GM12801 (cell line): ENCODE results near the gene KRT9.

Experiments used
- TF ChIP-seq, protein P1 (sequence below): IDR thresholded peaks from one replicate; pipeline ENCODE4 v1.5.1; 2011; ENCODE audit warnings: control low read depth; ENCODE audit not compliant: insufficient read length; ENCODE audit errors: extremely low read depth

KRT9 gene

DNA sequence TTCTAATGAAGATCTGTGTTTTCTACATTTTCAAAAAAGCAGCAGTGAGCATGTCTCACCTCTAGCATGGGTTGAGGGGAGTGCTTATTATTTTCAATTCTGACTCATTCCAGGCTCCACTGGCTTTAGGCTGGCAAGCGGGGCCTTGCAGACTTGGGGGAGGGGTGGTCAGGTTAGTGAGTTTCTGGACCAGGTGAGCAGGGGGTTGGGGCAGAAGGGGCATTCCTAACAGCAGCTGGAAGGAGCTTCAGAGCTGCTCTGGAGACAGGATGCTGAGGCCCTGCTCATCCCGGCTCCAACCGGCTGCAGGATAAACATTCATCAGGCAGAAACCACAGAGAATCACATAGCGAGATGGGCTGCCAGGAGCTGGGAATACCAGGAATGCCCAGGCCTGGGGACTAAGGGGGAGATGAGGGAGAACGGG is 33.3 kb downstream of the KRT9 start:
- TF ChIP-seq, protein P1, sequence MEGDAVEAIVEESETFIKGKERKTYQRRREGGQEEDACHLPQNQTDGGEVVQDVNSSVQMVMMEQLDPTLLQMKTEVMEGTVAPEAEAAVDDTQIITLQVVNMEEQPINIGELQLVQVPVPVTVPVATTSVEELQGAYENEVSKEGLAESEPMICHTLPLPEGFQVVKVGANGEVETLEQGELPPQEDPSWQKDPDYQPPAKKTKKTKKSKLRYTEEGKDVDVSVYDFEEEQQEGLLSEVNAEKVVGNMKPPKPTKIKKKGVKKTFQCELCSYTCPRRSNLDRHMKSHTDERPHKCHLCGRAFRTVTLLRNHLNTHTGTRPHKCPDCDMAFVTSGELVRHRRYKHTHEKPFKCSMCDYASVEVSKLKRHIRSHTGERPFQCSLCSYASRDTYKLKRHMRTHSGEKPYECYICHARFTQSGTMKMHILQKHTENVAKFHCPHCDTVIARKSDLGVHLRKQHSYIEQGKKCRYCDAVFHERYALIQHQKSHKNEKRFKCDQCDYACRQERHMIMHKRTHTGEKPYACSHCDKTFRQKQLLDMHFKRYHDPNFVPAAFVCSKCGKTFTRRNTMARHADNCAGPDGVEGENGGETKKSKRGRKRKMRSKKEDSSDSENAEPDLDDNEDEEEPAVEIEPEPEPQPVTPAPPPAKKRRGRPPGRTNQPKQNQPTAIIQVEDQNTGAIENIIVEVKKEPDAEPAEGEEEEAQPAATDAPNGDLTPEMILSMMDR, result no peak

- TF ChIP-seq, protein P1, result no peak
Measured at GRCh38 chr17:41537990-41538389, 33.9 kb downstream of the KRT9 start.

GRCh38 chr17:41537614-41537954 is 34.3 kb downstream of the KRT9 start:
- TF ChIP-seq, protein P1, result no peak

DNA sequence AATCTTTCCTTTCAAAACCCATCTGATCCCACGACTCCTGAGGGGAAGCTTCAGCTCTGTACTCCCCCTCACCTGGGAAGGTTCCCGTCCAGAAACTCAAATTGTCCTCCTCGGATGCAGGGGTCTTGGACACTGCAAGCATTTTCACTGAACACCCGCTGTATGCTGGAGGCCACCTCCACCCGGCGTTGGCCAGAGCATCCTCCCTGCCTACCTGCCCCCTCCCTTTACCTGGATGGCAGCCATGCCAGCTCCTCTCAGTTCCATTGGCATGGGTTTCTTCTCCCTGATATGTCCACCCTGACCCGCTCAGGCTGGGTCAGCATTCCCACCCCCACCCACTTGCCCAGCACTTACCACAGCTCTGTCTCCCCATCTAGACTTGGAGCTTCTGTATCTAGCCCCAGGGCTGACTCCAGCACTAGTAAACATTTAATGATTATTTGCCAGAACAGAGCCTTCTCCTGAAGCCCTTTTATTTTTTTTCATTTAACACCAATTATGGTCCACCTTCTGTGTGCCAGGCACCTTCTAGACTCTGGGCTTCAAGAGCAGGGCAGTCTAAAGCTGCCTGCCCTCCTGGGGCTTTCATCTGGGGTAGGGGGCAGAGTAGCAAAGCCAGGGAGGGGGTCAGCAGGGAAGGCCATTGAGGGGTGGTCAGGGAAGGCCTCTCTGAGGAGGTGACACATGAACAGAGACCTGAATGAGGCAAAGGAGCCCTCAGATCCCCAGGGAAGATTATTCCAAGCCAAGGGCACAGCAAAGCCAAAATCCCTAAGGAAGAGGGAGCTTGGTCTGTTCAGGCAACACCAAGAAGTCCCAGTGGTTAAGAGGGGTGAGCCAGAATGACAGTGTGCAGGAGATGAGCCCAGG is 34.9 kb downstream of the KRT9 start:
- TF ChIP-seq, protein P1, result no peak

- TF ChIP-seq, protein P1, result no peak
Measured at GRCh38 chr17:41535764-41536481, 35.9 kb downstream of the KRT9 start.

DNA sequence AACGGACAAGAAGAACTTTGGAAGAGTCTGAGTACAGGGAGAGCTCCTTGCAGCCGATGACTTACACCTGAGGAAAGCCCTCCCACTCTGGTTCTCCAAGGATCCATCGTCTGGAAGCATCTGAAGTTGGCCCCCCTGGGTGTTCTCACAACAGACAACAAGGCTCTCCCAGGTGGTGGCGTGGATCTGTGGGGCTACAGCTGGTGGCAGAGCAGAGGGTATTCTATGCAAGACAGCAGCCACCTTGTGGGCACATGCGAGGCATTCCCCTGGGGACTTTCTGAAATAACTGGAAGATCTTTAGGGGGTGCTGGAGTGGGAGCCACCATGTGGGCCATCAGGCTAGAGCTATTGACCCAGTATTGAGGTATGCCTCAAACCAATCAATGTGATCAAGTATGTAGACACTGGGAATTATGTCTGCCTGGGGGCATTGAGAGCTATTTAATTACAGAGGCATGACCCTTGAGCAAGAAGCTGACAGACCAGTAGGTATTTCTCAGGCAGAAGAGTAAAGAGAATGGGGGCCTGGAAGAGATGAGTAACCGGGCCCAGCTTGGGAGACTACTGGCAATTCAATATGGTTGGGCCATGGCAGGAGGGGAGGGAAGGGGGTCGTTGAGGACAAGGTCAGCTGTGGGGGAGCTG is 36.8 kb downstream of the KRT9 start:
- TF ChIP-seq, protein P1, result no peak

GRCh38 chr17:41533613-41534012 is 38.2 kb downstream of the KRT9 start:
- TF ChIP-seq, protein P1, result no peak
